Measurements from ENCODE around the gene SDF4. TPM values are rescaled to one million over a fixed set of nuclear protein-coding genes. Genes with fewer than 3 reads are reported as not detected.

The SDF4 gene
- total RNA-seq, 4 donors from 2014 or later: 51.0 to 94.2 (median 79.4) TPM

GRCh38 chr1:1173061-1173792, 58.6 kb downstream of the SDF4 start:
- ATAC-seq (no peak), DNase-seq (no peak)
- no peak overlapping the region for H3K4me3 ChIP-seq
- TF ChIP-seq CTCF (IDR thresholded peaks at IDR 0.05 in 4 of 5, conservative IDR thresholded peaks at IDR 0.05 in 1 of 5) (no peak), POLR2A (IDR thresholded peaks at IDR 0.05) (no peak)
- intact Hi-C loops (cut with DNase I; ENCODE audit: low total_unique reads) (no loop called here), in situ Hi-C loops (cut with MboI; ENCODE audit: low sequenced_read_pairs in 4 of 4) (no loop called here)
- H3K27me3 ChIP-seq: peaks cover 10 to 82% (median 52%) of the 10 kb centered on the region in 3 donors
- H3K27ac ChIP-seq: no peak overlapping the region
- no peaks in the 10 kb centered on the region for H3K36me3 ChIP-seq
- no peaks in the 10 kb centered on the region for H3K9me3 ChIP-seq
- no peaks in the 10 kb centered on the region for H3K4me1 ChIP-seq

- in situ Hi-C loops (cut with MboI; ENCODE audit: low sequenced_read_pairs in 4 of 4): no loop called here
- no peak for ATAC-seq
- DNase-seq: no peak
- H3K4me3 ChIP-seq: no peak overlapping the region
- peaks cover 10 to 79% (median 48%) of the 10 kb centered on the region in 3 donors for H3K27me3 ChIP-seq
- no peaks in the 10 kb centered on the region for H3K36me3 ChIP-seq
- TF ChIP-seq POLR2A (IDR thresholded peaks at IDR 0.05) (no peak), CTCF (IDR thresholded peaks at IDR 0.05 in 4 of 5, conservative IDR thresholded peaks at IDR 0.05 in 1 of 5) (no peak)
- intact Hi-C loops (cut with DNase I; ENCODE audit: low total_unique reads): no loop called here
- H3K4me1 ChIP-seq: no peaks in the 10 kb centered on the region
- no peak overlapping the region for H3K27ac ChIP-seq
- H3K9me3 ChIP-seq: no peaks in the 10 kb centered on the region
Observed at GRCh38 chr1:1171546-1172340, 60.1 kb downstream of the SDF4 start.

- intact Hi-C loops (cut with DNase I; ENCODE audit: low total_unique reads): no loop called here
Observed at GRCh38 chr1:1171161-1171545, 60.6 kb downstream of the SDF4 start.

More at GRCh38 chr1:1171161-1171545, 60.6 kb downstream of the SDF4 start:
- Histone ChIP-seq H3K36me3 (no peaks in the 10 kb centered on the region), H3K4me3 (no peak overlapping the region), H3K9me3 (no peaks in the 10 kb centered on the region), H3K4me1 (peaks cover 0 to 3% of the 10 kb centered on the region in 2 donors), H3K27ac (no peak overlapping the region), H3K27me3 (peaks cover 10 to 79% (median 42%) of the 10 kb centered on the region in 3 donors)
- no peak for ATAC-seq
- TF ChIP-seq POLR2A (IDR thresholded peaks at IDR 0.05) (no peak), CTCF (IDR thresholded peaks at IDR 0.05 in 4 of 5, conservative IDR thresholded peaks at IDR 0.05 in 1 of 5) (no peak)
- DNase-seq: no peak
- in situ Hi-C loops (cut with MboI; ENCODE audit: low sequenced_read_pairs in 4 of 4): no loop called here

Measured in gastrocnemius medialis (tissue), 4 donors.